ENCODE data around the gene NMNAT2.

DNA sequence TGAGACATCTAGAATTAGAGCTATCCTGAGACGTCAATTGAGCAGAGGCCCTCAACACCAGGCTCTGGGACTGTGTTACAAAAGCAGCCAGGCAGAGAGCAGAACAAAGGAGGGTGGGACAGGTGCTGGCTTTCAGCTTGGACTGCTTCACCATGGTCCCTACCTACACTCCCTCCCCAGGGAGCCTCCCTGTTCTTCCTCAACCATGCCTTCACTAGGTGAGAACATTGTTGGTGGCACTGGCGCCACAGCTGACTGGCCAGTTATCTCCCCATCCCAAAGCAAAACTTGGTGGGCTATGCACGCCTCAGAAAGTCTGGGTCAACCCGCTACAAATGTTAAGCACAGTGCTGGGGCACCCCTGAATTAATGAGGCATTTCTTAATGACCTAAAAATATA is 87.8 kb downstream of the NMNAT2 start:
- no peak for TF ChIP-seq CTCF (conservative IDR thresholded peaks at IDR 0.05; ENCODE audit: low read depth, low read length)
- TF ChIP-seq, protein P1, sequence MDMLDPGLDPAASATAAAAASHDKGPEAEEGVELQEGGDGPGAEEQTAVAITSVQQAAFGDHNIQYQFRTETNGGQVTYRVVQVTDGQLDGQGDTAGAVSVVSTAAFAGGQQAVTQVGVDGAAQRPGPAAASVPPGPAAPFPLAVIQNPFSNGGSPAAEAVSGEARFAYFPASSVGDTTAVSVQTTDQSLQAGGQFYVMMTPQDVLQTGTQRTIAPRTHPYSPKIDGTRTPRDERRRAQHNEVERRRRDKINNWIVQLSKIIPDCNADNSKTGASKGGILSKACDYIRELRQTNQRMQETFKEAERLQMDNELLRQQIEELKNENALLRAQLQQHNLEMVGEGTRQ (IDR thresholded peaks at IDR 0.05; ENCODE audit: low read depth, low read length) = no peak
- TF ChIP-seq POLR2A (IDR thresholded peaks at IDR 0.05; ENCODE audit: low read depth, low read length) = no peak
- TF ChIP-seq RCOR1 (IDR thresholded peaks at IDR 0.05; ENCODE audit: insufficient replicate concordance, low read length) = no peak
- TF ChIP-seq SMC3 (IDR thresholded peaks at IDR 0.05; ENCODE audit: low read depth, low read length) = no peak
- no peak for TF ChIP-seq MAFK (IDR thresholded peaks at IDR 0.05; ENCODE audit: low read depth, low read length)
- no peak for TF ChIP-seq MAZ (IDR thresholded peaks at IDR 0.05; ENCODE audit: borderline replicate concordance, low read depth, low read length)
- TF ChIP-seq FOS (IDR thresholded peaks at IDR 0.05; ENCODE audit: low read depth, low read length) = no peak
- no peak for TF ChIP-seq MXI1 (IDR thresholded peaks at IDR 0.05; ENCODE audit: borderline replicate concordance, low read depth, low read length)

Measured in IMR-90 (cell line).